IPS-18c (cell line): ENCODE measurements around the gene THBD.

Experiments
- H3K4me3 ChIP-seq: 2 replicates; pipeline ENCODE4 v1.7.0; 2013; ENCODE audit warnings: low read depth, mild to moderate bottlenecking, low read length, moderate library complexity; ENCODE audit not compliant: insufficient read depth
- H3K9me3 ChIP-seq: one replicate; pipeline ENCODE4 v1.6.1; 2013; ENCODE audit warnings: mild to moderate bottlenecking, low read length, moderate library complexity; ENCODE audit not compliant: control insufficient read depth, insufficient read depth

Gene THBD, protein sequence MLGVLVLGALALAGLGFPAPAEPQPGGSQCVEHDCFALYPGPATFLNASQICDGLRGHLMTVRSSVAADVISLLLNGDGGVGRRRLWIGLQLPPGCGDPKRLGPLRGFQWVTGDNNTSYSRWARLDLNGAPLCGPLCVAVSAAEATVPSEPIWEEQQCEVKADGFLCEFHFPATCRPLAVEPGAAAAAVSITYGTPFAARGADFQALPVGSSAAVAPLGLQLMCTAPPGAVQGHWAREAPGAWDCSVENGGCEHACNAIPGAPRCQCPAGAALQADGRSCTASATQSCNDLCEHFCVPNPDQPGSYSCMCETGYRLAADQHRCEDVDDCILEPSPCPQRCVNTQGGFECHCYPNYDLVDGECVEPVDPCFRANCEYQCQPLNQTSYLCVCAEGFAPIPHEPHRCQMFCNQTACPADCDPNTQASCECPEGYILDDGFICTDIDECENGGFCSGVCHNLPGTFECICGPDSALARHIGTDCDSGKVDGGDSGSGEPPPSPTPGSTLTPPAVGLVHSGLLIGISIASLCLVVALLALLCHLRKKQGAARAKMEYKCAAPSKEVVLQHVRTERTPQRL

DNA sequence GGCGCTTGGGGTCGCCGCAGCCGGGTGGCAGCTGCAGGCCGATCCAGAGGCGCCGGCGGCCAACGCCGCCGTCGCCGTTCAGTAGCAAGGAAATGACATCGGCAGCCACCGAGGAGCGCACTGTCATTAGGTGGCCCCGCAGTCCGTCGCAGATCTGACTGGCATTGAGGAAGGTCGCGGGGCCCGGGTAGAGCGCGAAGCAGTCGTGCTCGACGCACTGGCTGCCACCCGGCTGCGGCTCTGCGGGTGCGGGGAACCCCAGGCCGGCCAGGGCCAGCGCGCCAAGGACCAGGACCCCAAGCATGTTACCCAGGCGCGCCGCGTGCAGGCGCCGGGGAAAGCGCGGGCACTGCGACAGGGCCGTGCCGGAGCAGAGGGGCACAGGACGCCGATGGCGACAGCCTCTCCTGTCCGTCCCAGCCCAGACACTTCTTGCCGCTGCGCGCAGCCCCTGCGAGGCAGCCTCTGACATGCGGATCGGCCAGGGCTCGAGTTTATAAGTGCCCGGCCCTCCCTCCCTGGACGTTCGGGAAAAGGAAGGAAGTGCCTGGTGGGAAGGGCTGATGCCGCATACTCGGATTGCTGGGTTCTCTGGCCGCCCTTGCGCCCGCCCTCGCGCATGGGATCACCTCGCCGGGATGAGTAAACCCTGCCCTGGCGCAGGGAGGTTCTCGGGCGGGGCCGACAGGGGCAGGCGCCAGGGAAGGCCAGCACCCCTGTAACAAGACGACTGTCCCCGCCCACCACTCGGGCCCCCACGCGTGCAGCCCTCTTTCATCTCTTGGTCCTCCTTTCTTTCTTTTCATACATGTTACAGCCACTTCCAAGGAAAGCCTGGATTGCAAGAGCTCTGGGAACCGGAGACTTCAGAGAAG, at the start of gene THBD:
Gene THBD (minus strand): TSS at position 472 of the 875 bp plus-strand sequence. CDS start 168 bp downstream, at position 304.
- Histone ChIP-seq H3K4me3 (peak within 1 kb of the TSS; percentile 58), H3K9me3 (peaks cover 3% of the 10 kb centered on the region)

DNA sequence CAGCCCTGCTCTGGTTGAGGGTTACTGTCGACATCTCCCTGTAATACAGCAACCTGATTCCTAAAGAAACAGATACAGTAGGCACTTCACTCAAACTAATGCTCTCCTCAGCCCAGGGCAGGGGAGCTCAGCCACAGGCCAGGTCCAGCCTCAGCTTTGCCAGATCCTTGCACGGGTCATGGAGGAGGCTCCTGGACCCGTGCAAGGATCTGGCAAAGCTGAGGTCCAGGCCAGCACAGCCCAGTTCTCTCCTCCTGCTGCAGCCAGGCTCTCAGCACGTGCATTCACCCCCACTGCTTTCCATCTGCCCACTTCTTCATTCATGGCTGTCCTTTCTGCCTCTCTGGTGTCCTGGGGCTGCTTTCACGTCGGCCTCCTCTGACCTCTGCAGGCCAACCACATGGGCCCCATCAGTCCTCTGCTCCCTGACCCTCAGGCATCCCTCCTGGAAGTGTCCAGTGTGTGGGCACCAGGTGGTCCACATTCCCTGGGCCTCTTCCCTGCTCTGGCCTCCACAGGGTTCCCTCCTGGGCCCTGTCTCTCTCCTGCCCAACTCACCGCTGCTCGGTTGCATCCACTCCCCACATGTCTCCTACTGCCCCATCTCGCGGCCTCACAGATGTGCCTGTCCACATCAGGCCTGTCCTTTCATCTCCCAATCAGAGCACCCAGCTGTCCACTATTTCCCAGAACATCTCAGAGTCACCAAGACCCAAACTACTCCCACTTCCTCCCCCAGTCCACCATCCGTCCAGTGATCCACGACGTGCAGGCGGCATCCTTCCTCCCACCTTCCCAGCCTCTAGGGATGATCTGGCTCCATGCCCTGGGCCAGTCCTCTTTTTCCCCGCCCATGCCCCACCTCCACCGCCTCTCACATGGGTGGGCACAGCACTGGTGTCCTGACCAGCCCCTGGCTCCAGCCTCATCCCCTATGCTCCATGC, 48.4 kb upstream of the THBD start:
- Histone ChIP-seq H3K4me3 (no peak overlapping the region), H3K9me3 (peaks cover 2% of the 10 kb centered on the region)

DNA sequence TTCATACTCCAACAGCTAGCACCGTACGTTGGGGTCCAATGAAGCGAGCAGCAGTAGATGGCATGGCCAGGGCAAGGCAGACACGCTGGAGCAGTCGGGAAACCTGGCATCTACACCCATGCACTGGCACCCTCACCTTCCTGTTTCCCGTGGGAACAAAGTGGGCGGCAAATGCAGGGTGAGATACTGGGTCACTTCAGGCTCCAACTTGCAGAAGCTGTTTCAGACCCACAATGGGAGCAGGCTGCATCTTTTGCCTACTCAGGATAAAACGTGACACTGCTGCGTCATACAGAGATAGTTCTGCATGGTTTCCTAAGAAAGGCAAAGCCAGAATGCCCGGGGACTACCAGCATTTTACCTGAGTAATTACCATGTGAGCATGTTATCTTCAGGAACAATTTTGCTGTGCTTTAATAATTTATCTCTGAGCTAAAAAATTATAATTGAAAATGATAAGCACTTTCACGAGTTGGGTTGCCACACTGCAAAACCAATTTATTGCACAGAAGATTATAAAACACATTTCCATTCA, 47.6 kb upstream of the THBD start:
- Histone ChIP-seq H3K4me3 (no peak overlapping the region), H3K9me3 (peaks cover 2% of the 10 kb centered on the region)

DNA sequence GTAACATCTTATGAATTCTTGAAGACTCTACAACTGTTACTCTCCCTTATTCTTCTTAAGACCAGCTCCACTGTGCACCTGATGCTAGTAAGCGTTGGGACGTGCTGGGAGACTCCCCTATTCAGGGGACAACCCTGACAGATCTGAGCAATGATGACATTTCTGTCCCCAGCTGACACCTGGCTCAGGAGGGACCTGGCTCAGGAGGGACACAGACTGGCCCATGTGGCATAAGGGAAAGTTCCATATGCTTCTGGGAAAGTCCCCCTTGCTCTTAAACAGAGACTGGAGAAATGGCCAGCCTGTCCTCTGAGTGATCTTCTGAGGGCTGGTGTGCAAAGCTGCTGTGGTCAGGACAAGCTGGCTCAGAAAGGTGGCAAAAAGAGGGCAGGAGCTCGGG, 46.6 kb upstream of the THBD start:
- Histone ChIP-seq H3K4me3 (no peak overlapping the region), H3K9me3 (peaks cover 2% of the 10 kb centered on the region)

DNA sequence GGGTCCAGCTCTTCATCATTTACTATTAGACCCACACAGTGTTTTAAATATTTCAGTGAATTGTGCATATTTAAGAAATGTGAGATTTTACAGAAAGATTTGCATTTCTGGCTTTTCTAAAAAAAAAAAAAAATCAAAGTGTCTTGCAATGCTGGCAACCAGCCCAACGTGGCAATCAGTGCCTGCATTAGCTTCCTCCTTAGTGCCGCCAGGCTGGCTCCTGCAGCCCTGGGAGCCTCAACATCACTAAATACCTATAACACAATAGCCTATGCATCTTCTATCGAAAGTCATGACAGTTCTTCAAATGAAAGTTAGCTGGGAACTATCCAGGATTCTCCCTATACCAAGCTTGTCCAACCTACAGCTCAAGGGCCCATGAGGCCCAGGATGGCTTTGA, 46.0 kb upstream of the THBD start:
- no peak overlapping the region for H3K4me3 ChIP-seq
- H3K9me3 ChIP-seq = peaks cover 2% of the 10 kb centered on the region

DNA sequence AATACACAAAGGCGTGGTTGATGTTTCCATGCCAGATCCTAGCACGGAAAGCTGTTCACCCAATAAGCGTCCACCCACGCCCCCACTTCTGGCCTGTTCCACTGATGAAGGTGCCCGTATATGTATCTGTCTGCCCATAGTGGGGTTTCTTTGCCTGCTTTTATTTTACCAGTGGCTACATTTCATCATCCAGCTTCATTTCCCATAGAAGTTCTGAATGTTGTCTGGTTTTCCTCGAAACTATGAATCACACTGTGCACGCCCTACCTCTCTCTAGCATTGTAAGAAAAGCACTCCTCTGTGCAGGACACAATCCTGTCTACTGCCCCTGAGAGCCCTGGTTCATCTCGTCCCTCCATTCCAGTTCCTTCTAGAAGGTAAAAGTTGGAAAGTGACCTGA, 45.5 kb upstream of the THBD start:
- Histone ChIP-seq H3K9me3 (no peaks in the 10 kb centered on the region), H3K4me3 (no peak overlapping the region)

DNA sequence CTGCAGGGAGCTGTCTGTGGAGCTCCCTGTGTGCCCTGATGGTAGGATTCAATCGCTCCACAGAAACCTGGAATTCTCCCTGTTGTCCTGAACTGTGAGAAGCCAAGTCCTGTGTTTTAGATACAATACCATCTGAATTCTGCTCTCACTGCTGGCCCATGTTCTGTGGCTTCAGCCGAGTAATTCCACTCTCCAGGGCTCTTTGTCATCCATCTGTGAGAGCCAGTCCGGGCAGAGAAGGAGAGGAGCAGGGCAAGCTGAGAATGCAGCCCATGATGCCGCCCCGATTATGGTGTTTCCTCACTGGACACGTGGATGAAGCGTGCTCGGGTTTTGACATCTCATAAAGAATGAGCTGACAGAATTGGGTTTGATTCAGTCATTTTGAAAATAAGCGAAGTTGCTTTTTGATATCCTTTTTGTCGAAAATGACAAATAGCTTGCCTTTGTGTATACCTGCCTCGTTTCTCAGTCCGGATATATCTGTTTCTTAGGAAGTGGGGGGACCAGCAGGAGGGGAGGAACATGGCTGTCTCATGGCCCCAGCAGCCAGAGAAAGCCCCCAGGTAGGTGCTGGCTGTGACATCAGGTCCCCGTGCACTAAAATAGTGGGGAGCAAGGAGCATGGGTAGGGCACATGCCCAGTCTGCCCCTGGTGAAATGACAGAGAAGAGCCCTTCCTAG, 44.9 kb upstream of the THBD start:
- Histone ChIP-seq H3K4me3 (no peak overlapping the region), H3K9me3 (no peaks in the 10 kb centered on the region)

DNA sequence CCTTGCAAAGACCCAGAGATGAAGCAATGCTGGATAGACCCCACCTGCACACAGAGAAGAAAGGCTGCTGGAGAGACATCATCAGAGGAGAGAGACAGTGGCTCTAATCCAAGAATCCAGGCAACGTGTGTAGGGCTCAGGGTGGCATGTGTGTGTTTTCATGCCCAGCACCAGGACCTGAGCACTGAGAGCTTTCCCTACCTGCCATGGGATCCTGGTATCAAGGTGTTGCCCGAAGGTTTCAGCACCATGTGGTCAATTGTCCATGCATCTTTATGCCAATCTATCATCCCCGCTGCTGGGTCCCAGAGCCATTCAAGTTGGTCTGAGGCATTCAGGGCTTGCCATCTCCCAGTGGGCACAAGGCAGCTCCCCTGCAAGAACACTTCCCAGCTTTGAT, 44.1 kb upstream of the THBD start:
- Histone ChIP-seq H3K9me3 (no peaks in the 10 kb centered on the region), H3K4me3 (no peak overlapping the region)

DNA sequence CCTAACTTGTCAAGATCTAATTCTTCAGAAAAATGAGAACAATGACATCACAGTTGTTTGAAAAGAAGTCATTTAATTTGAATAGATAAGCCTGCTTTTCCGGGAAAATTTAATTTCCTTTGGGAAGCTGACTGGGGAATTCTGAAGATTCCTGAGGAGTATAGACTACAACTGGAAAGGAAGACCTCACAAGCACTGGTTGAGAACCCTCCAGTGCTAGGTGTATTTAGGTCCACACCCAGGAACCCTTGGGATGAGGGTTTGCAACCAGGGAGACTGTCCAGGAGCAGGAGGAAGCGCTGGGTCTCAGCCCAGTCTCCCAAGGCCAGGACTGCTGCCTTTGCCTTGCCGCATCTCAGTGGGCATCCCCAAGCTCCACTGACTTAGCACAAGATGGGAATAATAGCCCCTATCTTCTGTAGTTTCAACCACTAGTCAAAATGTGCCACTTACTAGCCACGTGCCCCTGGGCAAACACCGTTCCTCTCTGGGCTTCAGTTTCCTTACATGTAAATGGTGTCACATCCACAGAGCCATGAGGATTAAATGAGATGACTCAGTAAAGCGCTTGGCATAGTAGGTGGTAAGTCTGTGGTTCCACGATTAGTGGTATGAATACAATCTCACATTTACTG, 43.5 kb upstream of the THBD start:
- Histone ChIP-seq H3K9me3 (no peaks in the 10 kb centered on the region), H3K4me3 (no peak overlapping the region)

DNA sequence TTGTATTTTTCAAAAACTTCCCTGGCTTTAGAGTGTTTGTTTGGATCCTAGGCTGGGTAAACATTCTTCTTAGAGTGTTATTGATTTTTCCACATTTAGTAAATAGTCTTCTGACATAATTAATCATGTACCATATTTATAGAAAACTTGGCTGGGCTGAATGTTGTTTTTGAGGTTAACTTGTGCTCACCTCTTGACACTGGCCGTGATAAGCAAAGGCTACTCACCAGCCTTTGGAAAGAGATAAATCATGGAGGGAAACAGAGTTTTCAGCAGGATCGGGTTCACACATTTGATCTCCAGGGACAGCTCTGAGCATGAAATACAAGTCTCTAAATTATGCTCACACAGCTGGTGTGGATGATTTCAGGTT, 42.9 kb upstream of the THBD start:
- no peak overlapping the region for H3K4me3 ChIP-seq

DNA sequence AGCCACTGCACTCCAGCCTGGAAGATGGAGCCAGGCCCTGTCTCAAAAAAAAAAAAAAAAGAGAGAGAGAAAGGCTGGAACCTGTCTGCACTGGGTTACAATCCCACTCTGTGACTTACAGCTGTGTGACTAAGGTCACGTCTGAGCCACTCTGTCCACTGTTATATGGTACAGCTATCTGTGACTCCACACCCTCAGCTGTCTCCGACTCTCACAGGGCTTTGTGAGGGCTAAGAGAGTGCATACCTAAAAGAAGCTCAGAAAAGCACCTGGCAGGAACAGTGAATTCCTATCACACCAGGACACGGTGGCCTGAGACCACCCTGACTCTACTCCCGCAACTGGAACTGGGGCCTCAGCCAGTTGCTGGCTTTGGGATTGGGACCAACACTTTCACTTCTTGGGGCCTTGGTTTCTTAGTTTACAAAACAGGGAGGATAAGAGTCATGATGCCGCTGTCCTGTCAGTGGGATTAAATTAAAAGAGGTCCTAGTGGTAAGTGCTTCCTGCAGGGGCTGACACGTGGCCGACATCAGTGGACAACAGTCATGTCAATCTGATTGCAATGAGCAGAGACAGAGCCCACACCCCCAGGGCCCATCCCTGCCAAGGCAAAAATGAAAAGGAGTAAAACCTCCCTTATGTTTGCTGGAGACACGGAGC, 42.4 kb upstream of the THBD start:
- no peaks in the 10 kb centered on the region for H3K9me3 ChIP-seq
- H3K4me3 ChIP-seq = no peak overlapping the region

More for the DNA sequence above, 42.9 kb upstream of the THBD start:
- H3K9me3 ChIP-seq = no peaks in the 10 kb centered on the region

DNA sequence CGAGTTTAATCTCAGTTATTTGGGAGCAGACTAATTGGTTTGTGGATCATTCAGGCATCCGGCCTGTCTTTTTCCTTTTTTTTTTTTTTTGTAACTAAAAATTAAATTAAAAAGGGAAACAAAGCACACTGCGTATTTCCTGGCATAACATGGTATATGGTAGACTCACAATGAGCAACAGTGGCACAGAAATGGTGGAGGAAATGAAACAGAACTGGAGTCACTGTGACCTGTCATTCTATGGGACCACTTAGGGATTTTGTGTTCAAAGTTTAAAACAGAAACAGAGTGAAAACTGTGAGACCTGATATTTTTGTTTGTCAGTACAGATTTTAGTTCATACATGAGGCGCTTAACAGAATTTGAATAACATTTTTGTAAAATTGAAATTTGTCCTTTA, 41.4 kb upstream of the THBD start:
- Histone ChIP-seq H3K9me3 (no peaks in the 10 kb centered on the region), H3K4me3 (no peak overlapping the region)

DNA sequence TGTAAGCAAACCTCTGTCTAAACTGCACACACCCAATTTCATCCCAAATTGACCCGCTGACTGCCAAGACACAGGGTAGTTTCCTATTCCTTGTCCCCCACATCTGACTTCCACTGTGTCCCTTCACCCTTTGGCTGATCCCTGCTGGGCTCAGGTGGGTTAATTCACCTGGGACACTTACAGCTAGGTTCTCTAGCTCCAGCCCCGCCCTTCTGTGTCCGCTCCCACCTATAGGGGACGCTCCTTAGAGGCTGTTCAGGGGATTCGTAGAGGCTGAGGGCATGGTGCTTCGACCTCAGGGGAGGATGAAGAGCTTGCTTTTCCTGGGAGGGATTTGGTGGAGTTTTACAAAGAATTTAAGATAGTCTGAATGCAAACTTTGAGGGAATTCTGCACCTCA, 40.7 kb upstream of the THBD start:
- no peak overlapping the region for H3K4me3 ChIP-seq
- H3K9me3 ChIP-seq = no peaks in the 10 kb centered on the region

DNA sequence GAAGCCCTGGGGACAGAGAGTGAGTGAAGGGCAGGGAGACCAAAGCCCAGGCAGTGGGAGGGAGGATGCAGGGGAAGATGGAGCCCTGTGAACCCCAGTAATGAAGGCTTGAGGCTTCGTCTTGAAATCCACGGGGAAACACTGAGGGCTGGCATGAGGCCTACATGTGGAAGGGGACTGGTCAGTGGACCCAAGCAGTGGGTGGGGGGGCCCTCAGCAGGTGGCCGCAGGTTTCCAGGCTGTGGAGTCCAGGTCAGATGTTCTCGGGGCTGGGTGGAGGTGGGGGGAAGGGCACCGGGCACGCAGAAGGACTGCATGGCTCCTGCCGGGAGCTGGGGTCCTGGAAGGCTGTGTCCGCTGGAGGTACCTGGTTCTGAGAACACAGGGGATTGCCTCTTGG, 39.4 kb upstream of the THBD start:
- H3K4me3 ChIP-seq = no peak overlapping the region
- H3K9me3 ChIP-seq = no peaks in the 10 kb centered on the region

DNA sequence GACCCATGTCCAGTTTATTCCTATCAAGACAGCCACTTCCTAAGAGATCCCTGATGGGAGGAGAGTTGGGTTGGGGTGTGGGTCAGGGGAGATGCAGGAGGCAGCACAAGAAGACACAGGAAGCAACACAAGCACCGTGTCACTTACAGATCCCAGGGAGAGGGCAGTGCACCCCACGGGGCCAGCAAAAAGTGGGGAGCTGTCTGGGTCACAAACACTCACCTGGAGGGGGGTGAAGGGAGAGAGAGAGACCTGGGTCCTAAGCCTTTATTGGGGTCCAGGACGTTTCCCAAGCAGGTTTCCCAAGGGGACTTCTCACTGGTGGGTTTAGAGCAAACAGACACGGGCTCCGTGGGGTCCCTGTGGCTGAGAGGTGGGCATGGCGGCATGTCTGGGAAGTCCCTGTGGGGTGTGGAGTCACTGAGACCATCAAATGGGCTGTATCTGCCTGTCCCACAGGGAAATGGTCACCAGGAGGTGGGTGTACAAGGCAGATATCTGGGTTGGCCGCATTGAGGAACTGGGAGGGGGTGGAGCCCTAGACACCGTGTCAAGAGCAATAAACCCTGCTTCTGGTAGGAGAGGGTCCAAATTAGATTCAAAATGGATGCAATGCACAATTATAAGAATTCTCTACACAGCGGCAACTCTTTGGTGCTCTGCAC, 38.2 kb upstream of the THBD start:
- no peak overlapping the region for H3K4me3 ChIP-seq
- H3K9me3 ChIP-seq = no peaks in the 10 kb centered on the region
